A673 (cell line): ENCODE data around the gene CRY2.

ENCODE experiments used
- CTCF ChIP-seq: fragments of 300-800, 200-600 bp; sonication (generic); conservative IDR thresholded peaks from 2 replicates; pipeline ENCODE4 v1.5.1; 2017; ENCODE audit warnings: low read depth, mild to moderate bottlenecking, antibody characterized with exemption, low read length, moderate library complexity, mixed read lengths
- EZH2 ChIP-seq: fragments of 200-600 bp; sonication (generic); IDR thresholded peaks from 2 replicates; pipeline ENCODE4 v1.6.1; 2017; ENCODE audit warnings: borderline replicate concordance, low read depth, mild to moderate bottlenecking, mixed read lengths, antibody characterized with exemption, low read length; ENCODE audit not compliant: poor library complexity, severe bottlenecking

DNA sequence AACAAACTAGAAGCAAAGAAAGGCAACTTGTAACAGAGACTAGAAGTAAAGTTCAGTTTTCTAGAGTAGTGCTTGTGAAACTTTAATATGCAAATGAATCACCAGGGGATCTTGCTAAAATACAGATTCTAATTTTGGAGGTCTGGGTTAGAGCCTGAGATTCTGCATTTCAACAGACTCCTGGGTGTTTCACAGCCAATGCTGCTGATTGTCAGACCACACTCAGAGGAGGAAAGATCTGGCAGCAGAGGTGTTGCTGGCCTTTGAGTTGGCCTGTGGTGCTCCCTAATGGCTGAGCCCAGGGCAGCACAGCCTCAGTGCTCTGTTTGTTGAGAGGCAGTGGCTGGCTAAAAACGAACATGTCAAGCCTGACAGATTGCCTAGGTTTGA lies 5.4 kb downstream of the CRY2 start:
- TF ChIP-seq CTCF, result no peak
- no peak for TF ChIP-seq EZH2
